Activated T-helper 1 cell treated with anti-CD3 and anti-CD28 coated beads, Interleukin-12 subunit alpha, Interleukin-12 subunit beta, Interleukin-2, Interleukin-4 antibody, amounts not matched to agents 30 ng/mL and 10 ng/mL and 1 ng/mL, durations not matched to agents 14 hours and 24 hours and 36 hours (primary cell): ENCODE measurements around the gene RGS4. TPM values are rescaled to one million over a fixed set of nuclear protein-coding genes. Genes with fewer than 3 reads are reported as not detected.

Experiments used
- DNase-seq: peaks from one replicate; pipeline ENCODE4 v3.0.0; 2021; ENCODE audit warnings: low spot score
- H3K27ac Mint-ChIP-seq: one replicate; pipeline ENCODE4 v1.8.0; 2021; ENCODE audit warnings: mild to moderate bottlenecking, mixed read lengths
- H3K27me3 Mint-ChIP-seq: one replicate; pipeline ENCODE4 v1.8.0; 2022; ENCODE audit warnings: mild to moderate bottlenecking, moderate library complexity, mixed read lengths; ENCODE audit not compliant: insufficient read depth
- H3K36me3 Mint-ChIP-seq: one replicate; pipeline ENCODE4 v1.8.0; 2021; ENCODE audit warnings: low read depth, mixed read lengths
- H3K4me1 Mint-ChIP-seq: one replicate; pipeline ENCODE4 v1.8.0; 2021; ENCODE audit warnings: low read depth, mixed read lengths
- H3K4me3 Mint-ChIP-seq: one replicate; pipeline ENCODE4 v1.8.0; 2021; ENCODE audit warnings: mild to moderate bottlenecking, moderate library complexity, mixed read lengths
- H3K9me3 Mint-ChIP-seq: one replicate; pipeline ENCODE4 v1.8.0; 2021; ENCODE audit warnings: mixed read lengths
- intact Hi-C: fragments of 100-400 bp; cut with micrococcal nuclease; formaldehyde crosslinking; loops from one replicate; pipeline ENCODE4 v1.15.1; 2024
- total RNA-seq: library from RNA; stranded (reverse); gene quantifications from 2 replicates; pipeline ENCODE4 v1.2.3, GENCODE V29; 2022

Gene RGS4
- total RNA-seq: not detected in 2 replicates

DNA sequence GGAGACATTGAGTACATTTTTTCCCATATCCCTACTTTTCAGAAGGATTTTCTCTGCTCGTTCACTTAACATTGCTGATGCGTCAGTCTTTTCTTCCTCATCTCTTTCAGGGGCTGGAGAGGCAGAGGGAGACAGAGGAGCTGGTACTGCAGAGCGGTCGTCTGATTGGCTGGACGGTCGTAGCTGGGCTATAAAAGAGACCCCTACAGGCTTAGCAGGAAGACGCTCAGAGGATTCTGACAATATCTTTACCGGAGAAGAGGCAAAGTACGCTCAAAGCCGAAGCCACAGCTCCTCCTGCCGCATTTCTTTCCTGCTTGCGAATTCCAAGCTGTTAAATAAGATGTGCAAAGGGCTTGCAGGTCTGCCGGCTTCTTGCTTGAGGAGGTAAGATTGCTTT, at the start of gene RGS4:
Gene RGS4, plus strand, starts transcription at position 220 of the 400 bp plus-strand sequence. Its CDS starts 124 bp downstream, at position 344.
- Mint-ChIP-seq H3K4me1 (no peaks in the 10 kb centered on the region), H3K27ac (no peak within 1 kb of the TSS), H3K4me3 (no peak within 1 kb of the TSS), H3K36me3 (no peaks in the 10 kb centered on the region), H3K27me3 (peaks cover 19% of the 10 kb centered on the region), H3K9me3 (no peaks in the 10 kb centered on the region)
- intact Hi-C loops: no loop called here
- DNase-seq: no peak

DNA sequence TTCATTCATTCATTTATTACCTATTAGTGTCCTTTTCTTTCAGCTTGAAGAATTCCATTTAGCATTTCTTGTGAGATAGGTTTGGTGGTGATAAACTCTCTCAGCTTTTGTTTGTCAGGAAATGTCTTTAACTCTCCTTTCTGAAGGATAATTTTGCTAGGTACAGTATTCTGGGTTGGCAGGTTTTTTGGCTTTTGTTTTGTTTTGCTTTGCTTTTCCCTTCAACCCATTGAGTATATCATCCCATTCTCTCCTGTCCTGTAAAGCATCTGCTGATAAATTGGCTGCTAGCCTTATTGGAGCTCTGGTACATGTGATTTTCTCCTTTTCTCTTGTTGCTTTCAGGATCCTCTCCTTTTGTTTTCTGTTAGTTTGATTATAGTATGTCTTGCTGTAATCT, 47.0 kb upstream of the RGS4 start:
- no peaks in the 10 kb centered on the region for H3K36me3 Mint-ChIP-seq
- intact Hi-C loops: no loop called here

GRCh38 chr1:163027610-163028009, 41.6 kb upstream of the RGS4 start:
- Mint-ChIP-seq H3K36me3 (no peaks in the 10 kb centered on the region), H3K4me1 (no peaks in the 10 kb centered on the region), H3K4me3 (no peak overlapping the region), H3K9me3 (peaks cover 5% of the 10 kb centered on the region), H3K27ac (no peak overlapping the region), H3K27me3 (no peaks in the 10 kb centered on the region)
- DNase-seq: no peak
- intact Hi-C loops: no loop called here

More for the DNA sequence above, 47.0 kb upstream of the RGS4 start:
- peaks cover 12% of the 10 kb centered on the region for H3K9me3 Mint-ChIP-seq
- no peak overlapping the region for H3K27ac Mint-ChIP-seq
- no peak for DNase-seq
- no peak overlapping the region for H3K4me3 Mint-ChIP-seq
- H3K27me3 Mint-ChIP-seq: no peaks in the 10 kb centered on the region
- H3K4me1 Mint-ChIP-seq: no peaks in the 10 kb centered on the region

DNA sequence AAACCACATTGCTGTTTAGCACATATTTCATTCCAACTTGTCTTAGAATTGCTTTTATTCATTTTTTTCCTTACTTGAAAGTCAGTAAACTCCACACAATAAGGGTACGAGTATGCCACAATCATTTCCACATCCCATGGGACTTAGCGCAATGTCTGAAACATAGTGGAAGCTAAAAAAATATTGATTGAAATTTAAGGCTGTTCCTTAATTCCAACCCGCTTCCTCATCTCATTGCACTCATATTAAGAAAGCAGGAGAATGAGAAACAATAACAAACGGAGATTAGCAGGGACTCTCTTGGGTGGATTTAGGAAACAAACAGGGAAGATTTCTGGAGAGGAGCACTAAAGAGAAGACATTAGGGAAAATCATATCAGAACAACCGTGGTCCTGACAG, 39.3 kb upstream of the RGS4 start:
- no peak for DNase-seq
- Mint-ChIP-seq H3K27me3 (no peaks in the 10 kb centered on the region), H3K4me3 (no peak overlapping the region), H3K27ac (no peak overlapping the region), H3K9me3 (no peaks in the 10 kb centered on the region), H3K4me1 (no peaks in the 10 kb centered on the region), H3K36me3 (no peaks in the 10 kb centered on the region)
- intact Hi-C loops: no loop called here

DNA sequence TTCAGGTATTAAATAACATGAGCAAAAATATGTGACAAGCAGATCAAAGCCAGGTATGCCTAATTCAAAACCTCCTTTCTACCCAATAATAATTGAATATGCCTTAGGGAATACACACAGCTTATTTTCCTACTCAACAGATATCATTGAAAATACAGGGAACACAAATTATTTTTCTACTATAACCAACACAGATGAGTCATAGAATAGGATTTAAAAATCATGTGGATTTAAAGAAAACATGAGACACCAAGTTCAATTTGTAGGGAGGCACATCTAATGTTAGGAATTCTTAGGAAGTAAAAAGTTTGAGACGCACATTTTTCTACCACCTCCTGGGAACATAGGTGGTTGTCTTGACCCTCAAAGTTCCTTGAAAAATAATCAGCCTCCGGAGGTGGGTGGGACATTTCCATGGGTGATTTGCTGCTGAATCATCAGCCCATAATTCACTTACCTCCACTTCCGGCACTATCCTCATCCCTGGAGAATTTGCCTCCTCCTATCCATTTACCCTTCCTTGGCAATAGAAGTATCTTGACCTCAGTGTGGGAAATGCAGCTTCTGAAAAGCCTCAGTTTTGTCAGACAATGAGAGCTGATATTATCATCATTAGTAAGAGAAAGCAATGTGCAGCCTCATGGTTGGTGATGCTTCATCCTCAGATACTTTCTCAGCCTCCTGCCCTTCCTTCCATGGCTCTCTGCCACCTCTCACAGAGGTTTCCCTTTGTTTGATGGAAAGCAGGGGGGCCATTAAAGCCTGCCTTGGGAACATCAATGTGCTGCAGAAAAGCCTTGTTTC, 33.5 kb upstream of the RGS4 start:
- intact Hi-C loops: no loop called here
- no peak for DNase-seq
- no peak overlapping the region for H3K27ac Mint-ChIP-seq
- no peak overlapping the region for H3K4me3 Mint-ChIP-seq
- H3K4me1 Mint-ChIP-seq: no peaks in the 10 kb centered on the region
- H3K36me3 Mint-ChIP-seq: no peaks in the 10 kb centered on the region
- H3K27me3 Mint-ChIP-seq: no peaks in the 10 kb centered on the region
- no peaks in the 10 kb centered on the region for H3K9me3 Mint-ChIP-seq

GRCh38 chr1:163036671-163037070, 32.5 kb upstream of the RGS4 start:
- Mint-ChIP-seq H3K9me3 (no peaks in the 10 kb centered on the region), H3K36me3 (no peaks in the 10 kb centered on the region), H3K4me1 (no peaks in the 10 kb centered on the region), H3K27me3 (no peaks in the 10 kb centered on the region), H3K27ac (no peak overlapping the region), H3K4me3 (no peak overlapping the region)
- intact Hi-C loops: no loop called here
- DNase-seq: no peak

DNA sequence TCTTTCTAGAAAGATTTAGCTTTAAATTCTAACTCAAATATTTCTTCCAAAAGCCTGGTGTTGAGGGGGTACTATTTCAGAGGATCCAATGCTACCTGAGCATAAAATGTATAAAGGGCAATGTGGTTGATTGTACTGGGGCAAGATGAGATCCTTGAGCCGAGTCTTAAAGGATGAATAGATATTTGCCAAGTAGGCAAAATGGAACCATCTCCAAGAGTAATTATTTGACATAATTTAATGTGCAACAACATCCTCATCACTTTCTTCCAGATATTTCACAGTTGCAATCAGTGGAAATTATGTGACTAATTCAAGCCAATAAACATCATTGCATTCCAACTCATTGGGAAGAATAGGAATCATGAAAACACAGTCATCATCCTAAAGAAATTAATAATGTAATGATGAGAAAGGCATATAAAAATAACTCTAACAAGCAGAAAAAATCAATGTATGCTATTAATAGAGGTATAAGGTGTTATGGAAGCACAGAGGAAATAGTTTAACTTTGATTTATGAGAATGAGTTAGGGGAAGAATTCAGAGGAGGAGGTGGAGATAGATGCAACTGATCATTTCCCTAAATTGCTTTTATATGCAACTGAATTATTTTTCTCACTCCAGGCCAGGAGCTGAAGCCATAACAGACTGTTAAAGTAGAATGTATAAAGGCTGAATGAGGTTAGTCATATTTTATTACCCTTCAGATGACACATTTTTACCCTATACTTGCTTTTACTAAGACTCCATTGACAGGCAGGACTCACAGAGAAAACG, 30.0 kb upstream of the RGS4 start:
- no peak overlapping the region for H3K27ac Mint-ChIP-seq
- no peak overlapping the region for H3K4me3 Mint-ChIP-seq
- no peaks in the 10 kb centered on the region for H3K27me3 Mint-ChIP-seq
- no peaks in the 10 kb centered on the region for H3K36me3 Mint-ChIP-seq
- no peaks in the 10 kb centered on the region for H3K9me3 Mint-ChIP-seq
- no peak for DNase-seq
- no peaks in the 10 kb centered on the region for H3K4me1 Mint-ChIP-seq
- intact Hi-C loops: no loop called here

- Mint-ChIP-seq H3K36me3 (no peaks in the 10 kb centered on the region), H3K4me1 (no peaks in the 10 kb centered on the region), H3K9me3 (no peaks in the 10 kb centered on the region), H3K27ac (no peak overlapping the region), H3K4me3 (no peak overlapping the region), H3K27me3 (no peaks in the 10 kb centered on the region)
- intact Hi-C loops: no loop called here
- no peak for DNase-seq
Measured at GRCh38 chr1:163039707-163040093, 29.5 kb upstream of the RGS4 start.

- H3K4me3 Mint-ChIP-seq: no peak overlapping the region
- H3K27ac Mint-ChIP-seq: no peak overlapping the region
- no peaks in the 10 kb centered on the region for H3K36me3 Mint-ChIP-seq
Measured at GRCh38 chr1:163046071-163046470, 23.1 kb upstream of the RGS4 start.

DNA sequence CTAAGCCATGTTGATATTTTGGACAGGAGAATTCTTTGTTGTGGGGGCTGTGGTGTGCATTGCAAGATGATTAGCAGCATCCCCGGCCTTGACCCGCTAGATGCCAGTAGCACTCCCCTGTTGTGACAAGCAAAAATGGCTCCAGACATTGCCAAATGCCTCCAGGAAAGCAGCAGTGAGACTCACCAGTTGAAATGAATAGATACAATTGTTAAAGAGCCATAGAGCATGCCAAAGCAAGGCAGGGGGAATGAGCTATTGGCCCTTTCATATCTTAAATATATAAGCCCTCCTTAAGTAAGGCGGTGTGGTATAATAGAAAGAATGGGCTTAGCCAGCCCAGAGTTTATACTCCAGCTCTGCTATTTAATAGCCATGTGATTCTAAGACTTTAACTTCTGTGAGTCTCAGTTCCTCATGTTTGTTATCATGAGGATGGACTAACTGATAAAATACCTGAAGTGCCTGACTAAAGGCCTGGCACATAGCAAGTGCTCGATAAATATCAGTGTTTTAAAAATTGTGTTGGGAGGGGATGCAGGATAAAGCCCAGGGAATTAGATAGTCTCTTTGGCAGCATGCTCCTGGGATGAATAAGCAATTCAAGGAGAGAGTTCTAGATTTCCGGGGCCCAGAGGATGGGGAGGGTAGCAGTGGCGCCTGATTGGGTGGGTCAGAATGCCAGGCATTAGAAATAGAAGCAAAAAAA, 21.1 kb upstream of the RGS4 start:
- Mint-ChIP-seq H3K36me3 (no peaks in the 10 kb centered on the region), H3K4me1 (no peaks in the 10 kb centered on the region), H3K9me3 (no peaks in the 10 kb centered on the region), H3K27ac (no peak overlapping the region), H3K4me3 (no peak overlapping the region), H3K27me3 (no peaks in the 10 kb centered on the region)
- DNase-seq: no peak
- intact Hi-C loops: no loop called here

More at GRCh38 chr1:163046071-163046470, 23.1 kb upstream of the RGS4 start:
- Mint-ChIP-seq H3K9me3 (no peaks in the 10 kb centered on the region), H3K4me1 (no peaks in the 10 kb centered on the region), H3K27me3 (no peaks in the 10 kb centered on the region)
- no peak for DNase-seq
- intact Hi-C loops: no loop called here

DNA sequence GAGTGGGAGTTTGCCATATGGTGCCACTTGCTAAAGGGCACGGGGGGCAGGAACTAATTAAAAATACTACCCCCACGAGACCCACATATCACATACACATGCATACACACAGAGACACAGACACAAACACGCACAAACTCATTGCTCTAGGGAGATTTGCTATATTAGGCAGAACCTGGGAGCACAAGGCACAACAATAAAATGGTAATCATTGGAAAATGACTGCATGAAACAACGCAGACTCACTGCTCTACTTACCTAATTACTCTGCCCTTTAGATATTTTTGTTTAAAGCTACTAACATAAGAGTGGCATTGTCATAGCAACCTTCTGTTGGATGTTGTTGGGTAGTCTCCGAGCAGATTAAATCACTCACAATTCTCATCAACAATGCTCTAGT, 20.3 kb upstream of the RGS4 start:
- Mint-ChIP-seq H3K4me3 (no peak overlapping the region), H3K27me3 (no peaks in the 10 kb centered on the region), H3K36me3 (no peaks in the 10 kb centered on the region), H3K9me3 (no peaks in the 10 kb centered on the region), H3K27ac (no peak overlapping the region), H3K4me1 (no peaks in the 10 kb centered on the region)
- no peak for DNase-seq
- intact Hi-C loops: no loop called here

GRCh38 chr1:163049296-163049695, 19.9 kb upstream of the RGS4 start:
- Mint-ChIP-seq H3K4me3 (no peak overlapping the region), H3K4me1 (no peaks in the 10 kb centered on the region), H3K27me3 (no peaks in the 10 kb centered on the region), H3K9me3 (no peaks in the 10 kb centered on the region), H3K27ac (no peak overlapping the region), H3K36me3 (no peaks in the 10 kb centered on the region)
- intact Hi-C loops: no loop called here
- DNase-seq: no peak

- no peak overlapping the region for H3K4me3 Mint-ChIP-seq
- no peaks in the 10 kb centered on the region for H3K9me3 Mint-ChIP-seq
- intact Hi-C loops: no loop called here
- no peaks in the 10 kb centered on the region for H3K4me1 Mint-ChIP-seq
- H3K27me3 Mint-ChIP-seq: no peaks in the 10 kb centered on the region
- H3K27ac Mint-ChIP-seq: no peak overlapping the region
- H3K36me3 Mint-ChIP-seq: no peaks in the 10 kb centered on the region
- no peak for DNase-seq
Measured at GRCh38 chr1:163050496-163050895, 18.7 kb upstream of the RGS4 start.
